HG02981 (cell line): ENCODE measurements around the gene ST7.

Source experiments
- ATAC-seq: cut with Tn5 transposase; IDR thresholded peaks from one replicate; pipeline ENCODE4 v1.9.1; 2021; ENCODE audit warnings: mild to moderate bottlenecking, moderate library complexity; ENCODE audit not compliant: unreplicated experiment

Gene ST7

DNA sequence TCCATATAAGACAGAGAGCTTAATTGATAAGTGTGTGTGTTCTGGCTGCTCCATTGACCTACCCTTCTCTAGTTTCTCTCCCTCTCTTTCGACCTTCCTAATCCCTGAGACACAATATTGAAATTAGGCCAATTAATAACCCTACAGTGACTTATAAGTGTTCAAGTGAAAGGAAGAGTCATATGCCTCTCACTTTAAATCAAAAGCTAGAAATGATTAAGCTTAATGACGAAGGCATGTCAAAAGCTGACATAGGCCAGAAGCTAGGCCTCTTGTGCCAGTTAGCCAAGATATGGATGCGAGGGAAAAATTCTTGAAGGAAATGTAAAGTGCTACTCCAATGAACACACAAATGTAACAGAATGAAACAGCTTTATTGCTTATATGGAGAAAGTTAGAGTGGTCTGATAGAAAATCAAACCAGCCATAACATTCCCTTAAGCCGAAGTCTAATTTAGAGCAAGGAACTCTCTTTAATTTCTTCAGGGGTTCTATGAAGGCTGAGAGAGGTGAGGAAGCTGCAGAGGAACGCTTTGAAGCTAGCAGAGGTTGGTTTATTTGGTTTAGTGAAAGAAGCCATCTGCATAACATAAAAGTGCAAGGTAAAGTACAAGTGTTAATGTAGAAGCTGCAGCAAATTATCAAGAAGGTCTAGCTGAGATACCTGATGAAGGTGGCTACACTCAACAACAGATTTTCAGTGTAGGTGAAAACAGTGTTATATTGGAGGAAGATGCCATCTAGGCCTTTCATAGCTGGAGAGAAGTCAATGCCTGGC lies 53.8 kb downstream of the ST7 start:
- ATAC-seq, result no peak

DNA sequence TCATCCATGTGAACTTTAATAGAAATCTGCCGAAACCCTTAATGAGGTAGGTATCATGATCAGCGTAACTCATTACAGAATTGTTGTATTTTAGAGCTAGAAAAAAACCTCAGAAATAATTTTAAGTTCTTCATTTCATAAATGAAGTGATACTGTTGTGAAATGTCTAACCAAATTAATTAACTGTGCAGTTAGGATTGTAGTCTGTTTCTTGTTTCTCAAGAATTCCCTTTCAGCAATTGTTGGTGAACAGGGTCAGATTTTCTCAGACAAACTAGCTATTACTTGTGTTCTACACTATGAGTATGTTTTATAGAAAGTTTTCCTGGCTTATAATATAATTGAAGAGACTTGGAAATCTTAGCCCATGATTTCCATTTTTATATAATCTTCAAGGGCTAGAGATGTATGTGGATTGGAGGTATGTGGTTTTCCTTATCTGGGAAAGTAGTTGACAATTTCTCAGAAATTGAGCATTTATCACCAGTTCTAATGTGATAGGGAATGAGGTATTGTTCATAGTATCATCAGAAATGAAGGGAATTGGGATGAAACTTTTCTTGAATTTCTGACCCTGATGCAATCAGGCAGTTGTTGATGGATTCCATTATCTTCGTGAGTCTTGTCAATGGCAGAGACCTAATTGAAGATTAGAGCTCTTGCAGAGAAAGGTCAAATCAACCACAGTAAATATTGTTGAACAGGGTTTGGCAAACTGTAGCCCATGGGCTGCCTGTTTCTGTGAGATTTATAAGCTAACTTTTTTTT lies 55.0 kb downstream of the ST7 start:
- ATAC-seq, result no peak

DNA sequence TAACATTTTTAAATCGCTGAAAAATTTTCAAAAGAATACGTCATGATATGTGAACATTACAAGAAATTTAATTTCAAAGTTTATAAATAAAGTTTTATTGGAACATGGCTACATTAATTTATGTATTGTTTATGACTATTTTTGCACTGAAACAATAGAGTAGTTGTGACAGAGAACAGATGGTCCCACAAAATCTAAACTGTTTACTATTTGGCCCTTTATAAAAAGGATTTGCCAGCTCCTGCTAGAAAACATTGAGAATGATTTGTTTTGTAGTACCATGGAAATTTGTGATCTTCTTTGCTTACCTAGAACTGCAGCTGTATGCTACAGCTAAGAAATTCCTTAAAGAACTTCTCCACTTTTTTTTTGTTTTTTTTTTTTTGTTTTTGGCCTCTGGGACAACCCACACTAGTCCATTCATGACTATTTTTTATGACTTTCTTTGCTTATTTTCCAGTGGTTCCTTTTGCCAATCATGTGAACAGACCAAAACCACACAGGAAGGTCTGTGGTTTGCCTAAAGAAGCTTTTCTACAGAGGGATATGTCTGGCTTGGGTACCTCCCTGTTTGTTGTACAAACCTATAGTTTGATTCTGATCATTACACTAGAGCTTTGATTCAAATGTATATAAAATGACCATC lies 55.7 kb downstream of the ST7 start:
- ATAC-seq, result no peak

DNA sequence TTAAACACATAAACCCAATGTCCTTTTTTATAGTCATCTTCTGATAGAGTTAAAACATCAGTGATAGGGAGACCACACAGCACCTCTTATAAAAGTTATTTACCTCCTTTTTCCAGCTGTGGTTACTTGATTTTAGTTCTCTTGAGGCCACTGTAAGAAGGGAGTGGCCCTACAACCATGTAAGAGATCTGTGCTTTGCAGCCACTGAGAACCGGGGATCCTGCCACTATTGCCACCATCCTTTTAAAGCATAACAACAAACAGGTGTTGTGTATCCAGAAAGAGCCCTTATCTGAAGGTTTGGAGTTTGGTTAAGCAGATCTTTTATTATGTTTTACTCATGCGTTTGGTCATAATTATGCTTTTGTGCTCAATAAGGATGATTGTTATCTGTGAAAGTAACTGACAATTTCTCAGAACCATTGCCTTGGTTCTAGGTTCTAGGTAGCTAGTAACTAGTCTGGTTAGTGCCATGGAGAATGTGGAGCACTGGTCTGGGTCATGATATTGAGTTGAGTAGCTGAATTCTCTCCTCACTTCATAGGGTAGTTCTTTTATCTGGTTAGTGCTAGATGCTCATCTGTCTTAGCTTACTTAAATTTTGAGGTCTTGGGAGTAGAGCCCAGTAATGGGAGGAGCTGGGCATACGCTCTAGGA lies 56.5 kb downstream of the ST7 start:
- ATAC-seq, result no peak

DNA sequence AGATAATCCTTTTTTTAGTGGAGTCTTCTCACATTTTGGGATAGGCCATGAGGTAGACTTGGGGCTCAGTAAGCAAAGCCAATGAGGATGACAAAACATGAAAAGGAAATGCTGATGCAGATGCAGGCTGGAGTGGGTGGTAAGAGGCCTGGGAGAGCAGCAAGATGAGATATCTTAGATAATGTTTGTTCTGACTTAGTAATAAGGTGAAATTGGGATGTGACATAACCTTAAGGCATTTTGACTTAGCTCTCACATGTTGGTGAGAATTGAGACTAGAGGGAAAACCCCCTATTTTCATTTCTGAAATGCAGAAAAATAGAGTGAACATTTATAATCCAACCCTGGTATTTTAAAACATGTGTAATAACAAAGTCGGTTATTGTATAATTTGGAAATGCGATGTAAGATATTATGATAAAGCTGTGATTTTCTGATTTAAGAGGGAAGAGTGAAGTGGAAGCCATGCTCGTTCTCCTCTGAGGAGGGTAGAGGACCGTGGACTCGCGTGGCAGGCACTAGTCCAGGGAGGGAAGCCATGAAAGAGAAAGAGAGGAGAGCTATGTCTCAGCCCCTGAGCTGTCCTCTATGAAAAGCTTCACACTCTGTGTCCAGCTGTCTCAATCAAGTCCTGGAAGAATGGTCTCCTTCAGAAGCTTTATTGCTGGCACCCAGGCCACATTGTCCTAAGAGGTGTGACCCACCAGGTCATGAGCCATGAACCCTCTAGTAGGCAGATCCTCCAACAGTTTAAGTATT lies 57.3 kb downstream of the ST7 start:
- ATAC-seq, result peak; percentile 42

DNA sequence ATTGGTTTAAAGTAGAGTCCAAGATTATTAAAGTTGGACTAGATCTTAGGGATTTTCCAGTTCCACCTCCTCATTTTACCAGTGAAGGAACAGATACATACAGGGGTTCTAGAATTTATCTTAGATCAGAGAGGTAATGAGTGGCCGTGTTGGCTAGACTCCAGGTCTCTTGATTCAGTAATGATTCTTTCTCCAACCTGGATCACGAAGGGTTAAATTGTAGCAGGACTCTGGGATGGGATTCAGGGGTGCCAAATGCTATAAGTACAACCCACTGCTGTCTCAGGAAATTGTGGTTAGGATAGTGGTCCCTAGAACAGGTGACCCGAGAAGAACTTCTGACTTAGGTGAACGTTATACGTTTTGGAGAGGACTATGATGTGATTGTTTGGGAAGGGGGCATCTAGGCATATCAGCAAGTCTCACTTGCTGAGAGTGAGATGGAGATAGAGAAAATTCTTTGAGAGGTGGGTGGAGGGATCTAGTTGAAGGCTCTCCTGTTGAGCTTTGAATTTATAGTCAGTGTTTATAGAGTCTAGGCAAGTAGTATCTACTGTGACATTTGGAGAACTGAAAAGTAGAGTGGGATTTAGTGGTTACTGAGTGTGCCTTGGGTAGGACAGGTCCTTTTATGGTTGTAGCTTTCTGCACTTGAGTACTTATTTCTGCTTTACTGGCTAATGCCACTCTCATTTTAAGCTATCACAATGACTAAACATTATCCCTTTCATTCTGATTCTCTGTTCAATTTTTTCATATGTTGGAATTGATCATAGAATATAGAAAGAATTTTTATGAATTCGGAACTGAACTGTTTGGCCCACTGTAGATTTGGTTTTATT lies 58.3 kb downstream of the ST7 start:
- peak; percentile 83 for ATAC-seq

DNA sequence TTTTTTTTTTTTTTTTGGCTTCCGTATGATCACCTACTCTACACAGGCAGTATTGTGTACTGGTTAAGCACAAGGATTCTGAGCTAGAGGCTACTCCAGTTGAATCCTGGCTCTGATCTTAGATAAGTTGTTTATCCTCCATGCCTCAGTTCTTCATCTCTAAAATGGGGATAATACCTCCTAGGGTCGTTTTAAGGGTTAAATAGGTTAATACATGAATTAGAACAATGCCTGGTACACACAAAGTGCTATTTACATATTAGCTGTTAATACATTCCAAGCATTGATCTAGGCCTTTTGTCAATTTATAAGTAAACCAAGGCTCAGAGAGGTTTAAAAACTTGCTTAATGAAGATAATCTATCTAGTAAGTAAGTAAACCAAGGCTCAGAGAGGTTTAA lies 59.0 kb downstream of the ST7 start:
- ATAC-seq, result peak; percentile 1

DNA sequence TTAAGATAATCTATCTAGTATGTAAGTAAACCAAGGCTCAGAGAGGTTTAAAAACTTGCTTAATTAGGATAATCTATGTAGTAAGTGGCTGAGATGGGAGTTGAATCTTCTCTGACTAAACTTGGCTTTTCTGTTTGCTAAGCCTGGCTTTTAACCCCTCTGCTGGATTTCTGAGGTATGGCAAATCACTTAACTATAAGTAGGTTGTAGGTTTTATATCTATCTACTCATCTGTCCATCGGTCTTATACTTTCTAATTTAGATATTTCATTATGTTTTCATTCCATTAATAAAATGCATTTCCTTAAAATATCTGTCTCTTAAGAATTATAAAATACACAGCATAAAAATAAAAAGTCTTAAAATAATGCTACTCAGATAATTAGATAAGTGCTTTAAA lies 59.4 kb downstream of the ST7 start:
- ATAC-seq, result no peak

DNA sequence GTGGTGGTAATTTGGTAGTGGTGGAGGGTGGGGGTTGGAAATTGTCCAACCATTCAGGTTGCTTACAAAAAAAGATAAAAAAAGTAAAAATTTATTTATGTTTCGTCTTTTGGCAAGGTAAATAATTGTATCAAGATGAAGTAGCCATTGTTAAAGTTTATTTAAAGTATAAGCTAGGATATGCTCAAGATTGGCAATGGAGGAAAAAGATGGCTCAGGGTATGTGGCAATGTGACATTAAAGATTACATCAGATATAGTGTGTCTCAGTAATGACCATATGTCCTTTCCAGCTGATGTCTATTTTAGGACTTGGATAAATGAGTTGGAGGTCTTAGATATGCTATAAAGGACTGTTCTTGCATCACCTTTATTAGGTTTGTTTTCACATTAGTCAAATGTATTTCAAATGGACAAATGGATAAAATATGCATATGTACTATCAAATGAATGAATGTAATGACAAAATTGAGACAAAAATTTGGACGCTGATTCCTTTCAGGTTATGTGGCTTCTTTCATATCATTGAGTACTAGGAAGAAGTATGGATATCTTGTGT lies 60.9 kb downstream of the ST7 start:
- no peak for ATAC-seq

DNA sequence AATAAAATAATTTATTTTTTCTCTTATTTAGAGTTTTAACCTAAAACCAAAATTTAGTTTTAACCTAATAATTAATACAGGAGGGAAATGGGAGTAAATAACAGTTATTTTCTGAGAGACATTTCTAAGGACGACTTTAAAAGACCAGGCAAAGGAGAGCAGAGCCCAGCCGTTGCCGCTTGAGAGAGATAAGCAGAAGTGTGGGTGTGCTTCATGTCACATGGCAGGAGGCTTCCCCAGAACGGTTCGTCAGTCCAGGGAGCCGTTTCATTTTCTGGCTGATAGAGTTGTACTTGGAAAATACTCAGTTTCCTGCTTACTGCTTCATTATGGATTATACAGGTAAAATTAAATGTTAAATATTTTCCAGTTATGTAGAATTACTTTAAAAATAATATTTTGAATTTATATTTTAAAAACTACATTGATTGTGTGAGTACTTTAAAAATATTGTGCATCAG lies 61.4 kb downstream of the ST7 start:
- no peak for ATAC-seq

DNA sequence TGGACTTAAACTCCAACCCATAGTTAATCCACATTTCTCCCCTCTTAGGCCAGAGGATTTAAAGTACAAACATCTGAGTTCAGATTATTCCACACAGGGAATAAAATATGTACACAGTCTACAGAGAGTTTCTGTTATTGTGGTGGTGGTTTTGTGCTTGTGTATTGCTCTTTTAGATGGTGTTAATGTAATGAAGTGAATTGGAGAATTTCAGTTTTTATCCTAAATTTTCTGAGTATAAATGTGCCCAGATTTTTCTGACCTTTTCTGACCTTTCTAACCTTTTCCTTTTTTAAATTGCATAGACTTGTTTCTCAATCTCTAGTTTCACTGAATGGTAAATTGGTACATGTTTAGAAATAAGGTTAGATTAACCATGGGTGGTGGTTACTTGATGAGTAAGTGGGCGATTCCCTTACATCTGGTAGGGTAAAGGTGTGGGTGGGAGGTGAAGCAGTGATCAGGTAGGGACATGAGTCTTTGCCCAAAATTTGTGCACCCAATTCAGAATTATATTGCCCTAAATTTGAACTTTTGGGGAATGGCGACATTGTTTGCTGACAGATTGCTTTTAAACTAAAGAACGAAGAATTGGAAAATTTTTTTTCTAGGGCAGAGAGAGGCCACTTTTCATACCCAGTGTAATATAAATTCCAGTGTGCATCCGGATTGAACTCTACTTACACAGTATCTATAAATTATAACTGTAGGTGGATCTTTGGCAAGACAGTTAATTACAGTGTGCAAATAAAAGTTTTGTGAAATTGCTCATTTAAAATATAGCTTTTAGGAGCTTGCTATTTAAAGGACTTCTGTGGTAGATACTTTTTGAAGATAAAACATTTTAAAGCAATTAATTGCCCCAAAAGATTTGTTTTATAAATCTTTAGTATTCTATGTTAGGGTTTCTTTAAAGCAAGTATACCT lies 62.2 kb downstream of the ST7 start:
- ATAC-seq, result no peak

DNA sequence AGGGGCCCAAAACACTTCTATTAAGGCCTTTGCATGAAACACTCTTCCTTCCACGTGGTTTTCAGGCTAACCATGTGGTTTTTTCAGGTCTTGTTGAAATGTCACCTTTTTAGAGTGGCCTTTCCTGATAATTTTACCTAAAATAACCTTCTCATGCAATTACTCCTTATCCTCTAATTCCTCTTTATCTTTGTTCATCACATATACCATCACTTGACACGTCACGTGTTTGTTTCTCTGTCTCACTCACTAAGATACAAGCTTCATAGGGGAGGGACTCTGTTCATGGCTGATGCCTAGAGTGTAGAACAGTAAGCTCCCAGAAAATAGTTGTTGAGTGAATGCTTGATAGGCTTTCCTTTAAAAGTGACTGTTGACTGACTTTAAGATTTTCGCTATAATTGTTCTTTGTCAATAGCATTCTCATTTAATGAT lies 63.7 kb downstream of the ST7 start:
- no peak for ATAC-seq

DNA sequence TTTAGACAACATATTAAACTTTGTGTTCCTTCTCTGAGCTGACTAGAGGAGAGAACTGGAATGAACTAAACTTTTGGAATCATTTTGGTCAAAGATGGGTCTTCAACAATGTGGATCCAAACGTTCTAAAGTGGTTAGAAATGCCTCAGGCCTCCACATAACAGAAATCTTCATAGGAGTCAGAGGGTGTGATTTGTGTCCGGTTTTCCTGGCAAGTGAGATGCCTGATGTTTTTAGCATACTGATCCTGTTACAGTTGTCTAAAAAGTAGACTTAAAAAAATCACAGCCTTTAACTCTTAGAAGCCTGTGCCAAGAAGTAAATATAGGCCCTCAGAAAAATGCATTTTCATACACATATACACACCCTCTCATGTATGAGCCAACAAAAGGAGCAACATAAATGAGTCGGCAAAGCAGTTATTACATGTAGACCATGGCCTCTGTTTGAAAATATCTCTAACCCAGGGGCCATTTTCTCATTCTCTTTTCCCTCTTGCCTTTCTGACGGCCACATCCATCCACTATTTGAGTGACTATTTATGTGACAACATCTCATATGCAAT lies 64.5 kb downstream of the ST7 start:
- ATAC-seq, result no peak

DNA sequence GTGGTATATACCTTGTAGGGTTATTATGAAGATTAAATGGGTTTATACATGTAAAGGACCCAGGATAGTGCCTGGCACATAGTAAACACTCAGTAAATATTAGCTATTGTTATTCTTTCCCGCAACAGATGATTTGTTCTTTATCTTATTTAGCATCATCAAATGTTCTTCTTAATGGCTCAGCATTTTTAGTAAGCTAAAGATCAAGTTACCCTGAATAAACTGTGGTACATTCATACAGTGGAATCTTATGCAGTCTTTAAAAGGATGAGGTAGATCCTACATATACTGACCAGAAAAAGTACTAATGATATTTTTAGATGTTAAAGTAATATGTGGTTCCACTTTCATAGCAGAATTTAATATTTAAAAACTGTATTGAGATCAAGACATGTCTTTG lies 65.4 kb downstream of the ST7 start:
- ATAC-seq, result no peak

DNA sequence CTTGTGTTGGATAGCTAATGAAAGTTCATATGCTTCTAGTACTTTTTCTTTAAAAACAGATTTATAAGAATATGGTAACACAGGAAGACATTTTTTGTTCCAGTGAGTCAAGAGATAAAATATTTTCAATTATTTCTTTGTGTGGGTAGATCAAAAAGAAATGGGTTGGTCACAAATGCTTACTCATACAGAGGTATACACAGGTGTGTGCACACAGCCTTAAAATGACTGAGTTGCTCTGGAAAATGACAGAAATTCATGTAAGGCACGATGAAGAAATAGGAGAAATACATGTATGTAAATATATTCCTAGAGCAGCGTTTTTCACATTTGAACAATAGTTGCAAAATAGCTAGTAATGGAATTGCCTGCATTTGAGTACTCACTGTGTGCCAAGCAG lies 66.0 kb downstream of the ST7 start:
- no peak for ATAC-seq

DNA sequence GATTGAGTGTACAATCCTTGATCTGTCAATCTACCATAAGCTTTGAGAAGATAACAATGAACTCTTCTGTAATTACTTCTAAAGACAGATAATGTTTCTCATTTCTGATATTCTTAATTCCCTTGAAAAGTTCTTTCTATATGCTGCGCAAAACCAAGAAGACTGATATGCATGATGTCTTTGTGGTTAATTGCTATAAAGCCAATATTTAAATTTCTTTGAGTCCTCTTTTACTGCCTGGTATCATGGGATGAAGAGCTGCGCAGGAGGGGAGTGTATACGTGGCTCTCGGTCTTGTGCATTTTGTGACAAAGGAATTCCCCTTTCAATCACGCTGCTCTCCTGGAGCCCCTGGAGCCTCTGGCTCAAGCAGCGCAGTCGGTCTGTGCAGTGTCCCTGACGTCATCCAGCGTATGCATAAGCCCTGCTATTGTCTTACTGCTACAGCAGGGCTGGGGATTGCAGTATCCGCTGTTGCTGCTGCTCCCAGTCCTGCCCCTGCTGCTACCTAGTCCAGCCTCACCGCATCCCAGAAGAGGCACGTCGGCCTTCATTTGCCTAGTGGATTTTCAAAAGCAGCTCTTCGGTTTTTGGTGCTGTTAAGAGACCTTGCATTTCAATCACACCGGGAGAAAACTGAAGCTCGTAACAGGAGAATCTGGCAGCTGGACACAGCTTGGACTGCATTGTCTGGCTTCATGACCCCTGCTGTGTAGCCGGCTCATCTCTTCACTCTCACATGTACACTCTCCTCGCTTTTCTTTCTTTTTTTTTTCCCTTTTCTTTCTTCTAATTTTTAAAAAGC lies 66.7 kb downstream of the ST7 start:
- ATAC-seq, result no peak

DNA sequence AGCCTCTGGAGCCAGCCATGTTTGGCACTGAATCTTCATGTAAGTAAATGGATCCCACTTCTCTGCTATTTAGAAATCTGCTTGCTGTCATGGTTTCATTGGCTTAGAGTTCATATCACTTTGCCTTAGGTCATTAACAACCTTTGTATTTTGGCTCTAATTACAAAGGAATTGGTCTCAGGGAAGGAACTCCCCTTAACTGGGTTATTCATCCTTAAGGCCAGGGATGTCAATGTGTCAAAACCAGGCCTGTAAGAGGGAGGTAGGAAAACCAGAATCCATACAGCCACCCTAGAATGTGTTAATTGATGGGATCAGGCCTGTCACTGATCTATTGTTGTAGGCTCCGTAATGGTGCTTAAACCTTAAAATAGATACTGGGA lies 67.3 kb downstream of the ST7 start:
- ATAC-seq, result no peak
